Activated CD8-positive, alpha-beta memory T cell treated with anti-CD3 and anti-CD28 coated beads, Interleukin-2, amount 50 U/mL, for 24 hours (primary cell): ENCODE data around the gene BCL7B.
"Not testable (repeated sequence)": the region's sequence is repeated elsewhere in the genome, so short reads cannot be mapped to it uniquely, and the experiment has no call there.

ENCODE experiments used
- DNase-seq: peaks from one replicate; pipeline ENCODE4 v3.0.0-alpha.2; 2020; ENCODE audit errors: extremely low read depth

BCL7B gene

GRCh38 chr7:73572767-73573186 is 15.3 kb upstream of the BCL7B start:
- DNase-seq: no peak

DNA sequence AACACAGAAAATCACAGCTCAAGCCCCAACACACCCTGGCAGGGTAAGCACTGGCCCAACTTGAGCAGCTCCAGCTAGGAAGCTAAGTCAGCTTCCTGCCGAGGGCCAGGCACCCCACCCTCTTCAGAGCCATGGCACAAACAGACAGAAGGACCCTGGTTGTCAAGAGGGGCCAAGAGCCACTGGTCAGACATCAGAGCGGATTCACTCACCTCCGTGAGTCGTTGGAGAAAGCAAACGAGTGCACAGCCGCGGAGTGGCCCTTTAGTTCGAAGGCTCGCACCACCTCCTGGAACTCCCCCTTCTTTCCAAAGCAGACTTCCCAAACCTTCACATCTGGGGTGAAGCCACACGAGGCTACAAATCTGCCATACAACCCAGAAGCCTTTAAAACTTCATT is 13.5 kb upstream of the BCL7B start:
- no peak for DNase-seq

DNA sequence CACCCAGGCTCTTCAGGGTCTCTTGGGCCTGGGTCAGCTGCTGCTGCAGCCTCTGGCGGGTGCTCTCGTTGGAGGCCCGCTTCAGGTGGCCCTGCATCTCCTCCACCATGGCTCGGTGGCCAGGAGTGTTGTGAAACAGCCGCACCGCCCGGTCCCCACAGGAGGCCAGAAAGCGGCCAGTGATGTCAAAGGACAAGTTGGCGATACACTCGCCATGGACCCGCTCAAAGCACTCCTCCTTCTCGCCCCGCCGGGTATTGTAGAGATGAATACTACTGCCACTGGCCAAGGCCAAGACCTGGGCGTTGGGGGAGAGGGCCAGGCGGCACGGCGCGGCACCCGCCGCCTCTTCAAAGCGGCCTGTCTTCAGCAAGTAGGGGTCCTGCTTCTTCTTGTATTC is 13.0 kb upstream of the BCL7B start:
- DNase-seq: no peak

GRCh38 chr7:73569042-73569608 is 11.6 kb upstream of the BCL7B start:
- no peak for DNase-seq

DNA sequence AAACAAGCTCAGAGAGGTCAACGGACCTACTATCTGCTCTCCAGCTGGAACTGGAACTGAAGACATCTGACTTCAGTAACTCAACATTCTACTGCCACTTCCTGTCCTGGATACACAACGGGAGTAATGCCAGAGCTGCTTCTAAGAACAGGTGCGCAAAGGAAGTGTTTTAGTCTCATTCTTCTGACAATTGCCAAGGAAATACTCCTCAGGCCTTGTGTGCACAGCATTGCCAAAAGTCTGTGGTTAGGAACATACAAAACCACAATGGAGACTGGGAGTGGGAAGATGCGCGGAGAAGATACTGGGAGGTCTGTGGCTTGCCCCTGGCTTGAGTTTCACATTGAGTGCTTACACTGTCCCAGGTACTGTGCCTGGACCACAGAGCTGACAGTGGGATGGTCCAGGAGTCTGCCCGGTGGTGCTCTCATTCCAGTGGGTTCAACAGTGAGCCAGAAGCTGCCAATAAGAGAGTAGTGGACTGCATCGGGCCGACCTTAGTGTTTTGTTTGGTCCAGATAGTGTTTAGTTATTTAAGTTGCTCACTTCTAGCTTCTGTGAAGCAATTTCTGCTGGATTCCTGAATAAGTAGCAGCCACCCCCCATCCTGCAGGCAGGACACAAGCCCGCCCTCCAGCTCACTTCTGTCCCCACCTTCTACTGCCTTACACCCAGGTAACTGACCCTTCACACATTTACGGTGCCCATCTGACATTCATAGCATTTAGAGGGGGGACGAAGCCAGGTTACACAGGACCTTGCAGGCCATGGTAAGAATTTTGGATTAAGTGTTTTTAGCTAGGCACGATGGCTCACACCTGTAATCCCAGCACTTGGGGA is 10.6 kb upstream of the BCL7B start:
- DNase-seq: no peak

- no peak for DNase-seq
Measured at GRCh38 chr7:73567140-73567539, 9.7 kb upstream of the BCL7B start.

DNA sequence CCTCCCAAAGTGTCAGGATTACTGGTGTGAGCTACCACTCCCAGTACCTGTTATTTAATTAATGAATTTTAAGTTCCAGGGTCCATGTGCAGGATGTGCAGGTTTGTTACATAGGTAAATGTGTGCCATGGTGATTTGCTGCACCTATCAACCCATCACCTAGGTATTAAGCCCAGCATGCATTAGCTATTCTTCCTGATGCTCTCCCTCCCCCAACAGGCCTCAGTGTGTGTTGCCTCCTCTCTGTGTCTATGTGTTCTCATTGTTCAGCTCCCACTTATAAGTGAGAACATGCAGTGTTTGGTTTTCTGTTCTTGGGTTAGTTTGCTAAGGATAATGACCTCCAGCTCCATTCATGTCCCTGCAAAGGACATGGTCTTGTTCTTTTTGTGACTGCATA is 8.9 kb upstream of the BCL7B start:
- not testable (repeated sequence) for DNase-seq

- DNase-seq: no peak
Measured at GRCh38 chr7:73565675-73566340, 8.3 kb upstream of the BCL7B start.

GRCh38 chr7:73560109-73560835 is 2.8 kb upstream of the BCL7B start:
- DNase-seq: no peak

GRCh38 chr7:73557108-73557396 is 438 bp downstream of the BCL7B start:
- peak; percentile 67 for DNase-seq

DNA sequence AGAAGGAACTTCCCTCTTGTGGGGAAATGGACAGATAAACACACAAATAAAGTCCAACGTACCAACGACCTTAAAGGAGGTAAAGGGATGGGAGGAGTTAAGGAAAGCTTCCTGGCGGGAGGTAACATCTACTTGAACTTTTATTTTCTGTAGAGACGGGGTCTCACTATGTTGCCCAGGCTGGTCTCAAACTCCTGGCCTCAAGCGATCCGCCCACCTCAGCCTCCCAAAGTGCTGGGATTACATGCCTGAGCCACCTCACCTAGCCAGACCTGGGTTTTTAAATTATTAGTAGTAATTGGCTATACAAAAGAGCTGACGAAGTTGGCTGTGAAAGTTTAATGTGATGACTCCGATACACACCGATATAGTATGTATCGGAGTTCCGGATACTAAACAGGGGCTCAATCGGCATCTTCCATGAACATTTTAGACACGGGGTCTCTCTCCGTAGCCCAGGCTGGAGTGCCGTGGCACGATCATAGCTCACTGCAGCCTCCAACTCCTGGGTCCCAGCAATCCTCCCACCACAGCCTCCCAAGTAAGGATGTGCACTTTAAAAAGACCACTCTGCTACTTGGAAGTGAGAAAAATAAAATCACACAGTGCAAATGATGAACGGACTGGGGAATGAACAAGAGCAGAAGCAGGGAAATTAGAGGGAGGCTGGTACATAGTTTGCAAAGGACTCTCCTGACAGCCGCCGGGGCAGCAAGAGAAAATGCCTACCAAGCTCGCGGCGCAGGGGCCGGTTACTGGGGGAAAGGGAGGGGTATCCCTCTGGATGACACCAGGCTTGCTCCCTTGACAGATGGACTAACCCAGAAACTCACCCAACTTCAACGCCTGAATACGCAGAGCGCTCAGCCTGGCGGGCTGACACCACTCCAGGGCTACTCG is 1.0 kb downstream of the BCL7B start:
- no peak for DNase-seq

DNA sequence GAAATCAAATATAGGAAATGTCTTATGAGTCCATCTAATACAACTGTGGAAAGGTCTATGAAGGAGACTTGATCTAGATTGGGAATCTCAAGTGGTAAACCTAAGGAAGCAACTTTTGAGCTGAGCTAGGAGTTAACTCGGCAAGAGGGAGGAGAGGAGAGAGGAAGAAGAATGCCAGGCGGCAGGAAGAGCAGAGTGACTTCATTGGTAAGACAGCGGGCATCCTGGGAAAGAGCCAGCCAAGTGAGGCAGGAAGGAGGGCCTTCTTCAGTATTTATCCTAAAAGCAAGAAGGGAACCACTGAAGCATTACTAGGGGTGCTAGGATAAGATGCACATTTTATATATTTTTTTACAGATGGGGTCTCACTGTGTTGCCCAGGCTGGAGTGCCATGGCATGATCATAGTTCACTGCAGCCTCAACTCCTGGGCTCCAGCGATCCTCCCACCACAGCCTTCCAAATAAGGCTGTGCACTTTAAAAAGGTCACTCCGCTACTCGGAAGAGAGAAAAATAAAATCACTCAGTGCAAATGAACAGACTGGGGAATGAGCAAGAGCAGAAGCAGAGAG is 2.0 kb downstream of the BCL7B start:
- no peak for DNase-seq

- not testable (repeated sequence) for DNase-seq
Measured at GRCh38 chr7:73550093-73550492, 7.4 kb downstream of the BCL7B start.

DNA sequence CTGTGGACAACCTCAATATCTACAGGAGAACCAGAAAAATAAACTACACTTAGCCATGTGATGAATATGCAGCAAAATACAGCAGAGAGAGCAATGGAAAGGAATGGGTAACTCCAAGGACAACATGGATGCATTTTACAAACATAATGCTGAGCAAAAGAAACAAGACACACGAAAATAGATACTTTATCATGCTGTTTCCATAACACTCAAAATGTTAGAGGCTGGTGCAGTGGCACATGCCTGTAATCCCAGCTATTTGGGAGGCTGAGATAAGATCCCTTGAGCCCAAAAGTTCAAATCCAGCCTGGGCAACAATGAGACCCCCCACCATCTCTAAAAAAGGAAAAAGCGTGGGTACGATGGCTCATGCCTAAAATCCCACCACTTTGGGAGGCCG is 8.3 kb downstream of the BCL7B start:
- DNase-seq: no peak

DNA sequence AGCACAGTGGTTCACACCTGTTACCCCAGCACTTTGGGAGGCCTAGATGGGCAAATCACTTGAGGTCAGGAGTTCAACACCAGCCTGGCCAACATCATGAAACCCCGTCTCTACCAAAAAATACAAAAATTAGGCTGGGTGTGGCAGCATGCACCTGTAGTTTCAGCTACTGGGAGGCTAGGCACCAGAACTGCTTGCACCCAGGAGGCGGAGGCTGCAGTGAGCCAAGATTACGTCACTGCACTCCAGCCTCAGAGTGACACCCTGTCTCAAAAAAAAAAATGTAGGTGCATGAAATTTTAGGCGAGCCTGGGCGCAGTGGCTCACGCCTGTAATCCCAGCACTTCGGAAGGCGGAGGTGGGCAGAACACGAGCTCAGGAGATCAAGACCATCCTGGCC is 9.6 kb downstream of the BCL7B start:
- no peak for DNase-seq

- no peak for DNase-seq
Measured at GRCh38 chr7:73544678-73545077, 12.8 kb downstream of the BCL7B start.

DNA sequence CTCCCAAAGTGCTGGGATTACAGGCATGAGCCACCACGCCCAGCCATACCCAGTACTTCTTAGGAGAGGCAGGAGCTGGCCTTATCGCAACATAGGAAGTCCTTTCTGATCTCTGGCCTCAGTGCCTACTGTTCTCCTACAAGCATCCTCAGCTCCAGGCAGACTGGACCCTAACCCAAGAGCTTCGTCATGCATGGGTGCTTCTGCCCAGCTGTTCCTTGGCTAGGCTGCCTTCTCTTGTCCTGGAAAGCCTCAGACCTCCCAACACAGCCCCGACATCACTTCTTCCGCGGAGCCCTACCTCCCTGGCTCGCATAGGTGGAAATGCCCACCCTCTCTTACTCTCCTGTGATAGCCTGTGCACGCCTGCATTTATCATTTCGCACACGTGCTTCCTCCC is 15.8 kb downstream of the BCL7B start:
- no peak for DNase-seq

GRCh38 chr7:73539709-73540108 is 17.8 kb downstream of the BCL7B start:
- DNase-seq: no peak

DNA sequence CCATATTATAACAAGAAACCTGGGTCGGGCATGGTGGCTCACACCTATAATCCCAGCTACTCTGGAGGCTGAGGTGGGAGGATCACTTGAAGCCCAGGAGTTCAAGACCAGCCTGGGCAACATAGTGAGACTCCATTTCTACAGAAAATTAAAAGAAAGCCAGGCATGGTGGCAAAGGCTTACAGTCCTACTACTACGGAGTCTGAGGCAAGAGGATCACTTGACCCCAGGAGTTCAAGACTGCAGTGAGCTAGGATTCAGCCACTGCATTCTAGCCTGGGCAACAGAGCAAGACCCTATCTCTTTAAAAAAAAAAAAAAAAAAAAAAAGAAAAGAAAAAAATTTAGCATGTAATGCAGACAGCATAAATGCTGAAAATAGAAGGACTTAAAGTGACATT is 19.0 kb downstream of the BCL7B start:
- not testable (repeated sequence) for DNase-seq

DNA sequence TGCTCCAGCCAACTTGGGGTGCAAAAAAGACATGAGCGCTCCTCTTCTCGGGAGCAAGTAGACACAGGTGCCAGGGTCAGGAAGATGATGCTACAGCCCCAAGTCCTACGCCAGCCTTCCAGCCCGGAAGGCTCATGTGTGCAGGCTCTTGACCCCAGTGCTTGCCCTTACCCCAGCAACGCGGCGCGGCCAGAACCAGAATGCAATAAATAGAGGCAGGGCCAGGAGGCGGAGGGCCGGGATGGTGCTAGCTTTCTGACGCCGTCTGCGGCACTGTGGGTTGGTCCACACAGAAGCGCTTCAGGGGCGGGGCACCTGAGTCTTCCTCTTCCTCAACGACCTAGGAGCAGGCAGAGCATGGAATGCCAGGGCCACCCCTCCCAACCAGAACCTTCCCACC is 20.4 kb downstream of the BCL7B start:
- no peak for DNase-seq

GRCh38 chr7:73536479-73536878 is 21.0 kb downstream of the BCL7B start:
- DNase-seq: no peak
